IMR-90 (cell line): ENCODE results near the gene PROCR. TPM values are rescaled to one million over a fixed set of nuclear protein-coding genes. Genes with fewer than 3 reads are reported as not detected.
"Not testable (repeated sequence)": the region's sequence is repeated elsewhere in the genome, so short reads cannot be mapped to it uniquely, and the experiment has no call there.

Source experiments
- ATAC-seq: fragments of 200-7000 bp; cut with Tn5 transposase; 2 replicates; pipeline ENCODE4 v1.9.1; 2020; ENCODE audit warnings: low read depth, mild to moderate bottlenecking, moderate library complexity
- BruUV-seq: library from RNA; stranded (reverse); fragments of 400-500 nt; replicated peaks from 2 replicates; lab custom pipeline; 2021; lab: Mats Ljungman, UMichigan
- CTCF ChIA-PET: fragments of 300-600 bp; formaldehyde crosslinking; extraction: SDS; loops from one replicate; lab custom pipeline; 2021; ENCODE audit warnings: antibody characterized with exemption; lab: Yijun Ruan, JAX
- POLR2A ChIA-PET: fragments of 300-600 bp; sonication (Branson Sonifier 250); formaldehyde crosslinking; loops from one replicate; lab custom pipeline; 2022; ENCODE audit warnings: antibody characterized with exemption; ENCODE audit not compliant: unreplicated experiment; lab: Charles Lee
- DNase-seq: peaks from one replicate; pipeline ENCODE4 v3.0.0; 2013
- H2AFZ ChIP-seq: replicated peaks from 2 replicates; pipeline ENCODE3; 2013; ENCODE audit warnings: low read length, mild to moderate bottlenecking; ENCODE audit not compliant: poor library complexity
- H2AK5ac ChIP-seq: 2 replicates; pipeline ENCODE4 v1.6.1; 2013; ENCODE audit warnings: low read depth, low read length, inconsistent platforms
- H2AK9ac ChIP-seq: replicated peaks from 2 replicates; pipeline ENCODE3; 2013; ENCODE audit warnings: mild to moderate bottlenecking, low read depth, low read length, moderate library complexity; ENCODE audit not compliant: poor library complexity
- H2BK120ac ChIP-seq: 2 replicates; pipeline ENCODE4 v1.6.1; 2013; ENCODE audit warnings: low read depth, low read length, inconsistent platforms
- H2BK15ac ChIP-seq: 3 replicates; pipeline ENCODE4 v1.6.1; 2013; ENCODE audit warnings: low read depth, low read length, inconsistent platforms
- H2BK20ac ChIP-seq: 2 replicates; pipeline ENCODE4 v1.6.1; 2013; ENCODE audit warnings: low read depth, mild to moderate bottlenecking, inconsistent platforms, low read length, moderate library complexity
- H2BK5ac ChIP-seq: 2 replicates; pipeline ENCODE4 v1.6.1; 2013; ENCODE audit warnings: mild to moderate bottlenecking, low read depth, low read length, inconsistent platforms; ENCODE audit not compliant: poor library complexity, severe bottlenecking
- H3K14ac ChIP-seq: replicated peaks from 2 replicates; pipeline ENCODE4 v1.6.1; 2013; ENCODE audit warnings: low read depth, low read length, inconsistent platforms
- H3K18ac ChIP-seq: 2 replicates; pipeline ENCODE4 v1.6.1; 2013; ENCODE audit warnings: low read depth, low read length, control low read depth
- H3K23ac ChIP-seq: 2 replicates; pipeline ENCODE4 v1.6.1; 2013; ENCODE audit warnings: low read depth, low read length, inconsistent platforms
- H3K27ac ChIP-seq: 2 replicates; pipeline ENCODE4 v1.5.1; 2013; ENCODE audit warnings: mild to moderate bottlenecking, control low read depth, low read length; ENCODE audit not compliant: insufficient read depth
- H3K27me3 ChIP-seq: 2 replicates; pipeline ENCODE4 v1.6.1; 2013; ENCODE audit warnings: low read length; ENCODE audit not compliant: control insufficient read depth, insufficient read depth
- H3K36me3 ChIP-seq: 2 replicates; pipeline ENCODE4 v1.6.1; 2013; ENCODE audit warnings: low read length, mixed read lengths; ENCODE audit not compliant: control insufficient read depth, insufficient read depth
- H3K4ac ChIP-seq: 2 replicates; pipeline ENCODE4 v1.6.1; 2013; ENCODE audit warnings: low read depth, low read length, inconsistent platforms
- H3K4me1 ChIP-seq: 2 replicates; pipeline ENCODE4 v1.6.1; 2013; ENCODE audit warnings: low read length, mixed read lengths; ENCODE audit not compliant: control insufficient read depth, insufficient read depth
- H3K4me2 ChIP-seq: 2 replicates; pipeline ENCODE4 v1.6.1; 2013; ENCODE audit warnings: low read depth, mild to moderate bottlenecking, control low read depth, low read length, moderate library complexity
- H3K4me3 ChIP-seq: 2 replicates; pipeline ENCODE4 v1.5.1; 2013; ENCODE audit warnings: low read depth, mild to moderate bottlenecking, control low read depth, low read length, moderate library complexity; ENCODE audit not compliant: insufficient read depth
- H3K56ac ChIP-seq: 2 replicates; pipeline ENCODE4 v1.6.1; 2013; ENCODE audit warnings: low read length, inconsistent platforms; ENCODE audit not compliant: insufficient read depth; ENCODE audit errors: extremely low read depth
- H3K79me1 ChIP-seq, 2 experiments: 2 replicates each; pipeline ENCODE4 v1.6.1; 2013; ENCODE audit warnings: low read length in 2 of 2, inconsistent platforms in 1 of 2, low read depth in 1 of 2
- H3K9ac ChIP-seq: 2 replicates; pipeline ENCODE4 v1.6.1; 2013; ENCODE audit warnings: low read depth, low read length, control low read depth
- H3K9me1 ChIP-seq: 2 replicates; pipeline ENCODE4 v1.6.1; 2013; ENCODE audit warnings: low read length, inconsistent platforms; ENCODE audit not compliant: insufficient read depth
- H3K9me3 ChIP-seq: 2 replicates; pipeline ENCODE4 v1.6.1; 2013; ENCODE audit warnings: low read length; ENCODE audit not compliant: control insufficient read depth, insufficient read depth
- H4K20me1 ChIP-seq: 2 replicates; pipeline ENCODE4 v1.6.1; 2013; ENCODE audit warnings: low read length, inconsistent platforms; ENCODE audit not compliant: insufficient read depth
- H4K5ac ChIP-seq: 2 replicates; pipeline ENCODE4 v1.6.1; 2013; ENCODE audit warnings: mild to moderate bottlenecking, low read depth, low read length, control low read depth
- H4K8ac ChIP-seq, 2 experiments: 2 replicates each; pipeline ENCODE4 v1.6.1; 2013; ENCODE audit warnings: low read depth in 2 of 2, low read length in 2 of 2, control low read depth in 1 of 2, inconsistent platforms in 1 of 2
- H4K91ac ChIP-seq: 2 replicates; pipeline ENCODE4 v1.6.1; 2013; ENCODE audit warnings: low read depth, low read length, inconsistent platforms; ENCODE audit not compliant: insufficient read depth
- WGBS, 2 experiments: methylation state at CpG; one replicate each; pipeline versions ENCODE4 v1.1.5 to v1.1.7; 2013; ENCODE audit warnings: missing lambda C conversion rate in 2 of 2; ENCODE audit not compliant: insufficient read length in 1 of 2; ENCODE audit errors: extremely low coverage in 2 of 2; 5-methylcytosine and 5-hydroxymethylcytosine counted together
- dilution Hi-C: fragments of 300-500 bp; cut with HindIII; formaldehyde crosslinking; loops from one replicate; pipeline ENCODE4 v1.14.3; 2018; ENCODE audit warnings: low sequenced_read_pairs; ENCODE audit not compliant: unreplicated experiment
- in situ Hi-C: fragments of 300-500 bp; cut with MboI; formaldehyde crosslinking; loops from 3 replicates; pipeline ENCODE4 v1.14.3; 2019; ENCODE audit warnings: low sequenced_read_pairs, inconsistent platforms, mixed read lengths
- intact Hi-C: fragments of 100-400 bp; cut with micrococcal nuclease; formaldehyde crosslinking; loops from 2 replicates; pipeline ENCODE4 v1.10.0; 2022
- polyA plus RNA-seq, 3 experiments: library from polyadenylated mRNA; depleted of rRNA; stranded (reverse); fragments of >200 nt; gene quantifications; 2 replicates each; pipeline ENCODE4 v1.2.3, GENCODE V29; 2012; ENCODE audit warnings: low replicate concordance in 1 of 3
- total RNA-seq: library from RNA; depleted of rRNA; stranded (reverse); fragments of >200 nt; gene quantifications from 2 replicates; pipeline ENCODE4 v1.2.3, GENCODE V29; 2012

PROCR gene
- total and polyA plus RNA-seq, 2 of the 4 experiments (the other 2 are of a cell fraction): 36.4 to 41.9 TPM

- H3K4me2 ChIP-seq, H3K4me1 ChIP-seq, in situ Hi-C loops, H2AK5ac ChIP-seq, H3K27ac ChIP-seq, H3K4me3 ChIP-seq, H3K27me3 ChIP-seq, CTCF ChIA-PET, H3K9ac ChIP-seq, BruUV-seq, H2BK15ac ChIP-seq, H3K18ac ChIP-seq, DNase-seq, intact Hi-C loops, H3K36me3 ChIP-seq, H3K56ac ChIP-seq, H3K9me1 ChIP-seq, H3K14ac ChIP-seq, ATAC-seq, POLR2A ChIA-PET, H4K5ac ChIP-seq, H2AFZ ChIP-seq, H2BK20ac ChIP-seq, H3K23ac ChIP-seq, H2AK9ac ChIP-seq, H4K8ac ChIP-seq, H4K20me1 ChIP-seq, H2BK5ac ChIP-seq, H3K4ac ChIP-seq, H3K79me1 ChIP-seq, H3K9me3 ChIP-seq, H4K91ac ChIP-seq, H2BK120ac ChIP-seq, dilution Hi-C loops: not testable (repeated sequence)
- 90% methylated on average over 1 of the region's 5 CpGs; no CpG with 5 or more reads in 1 of the 2 experiments for WGBS, 2 experiments
Observed at GRCh38 chr20:35160341-35160740, 11.5 kb upstream of the PROCR start.

DNA sequence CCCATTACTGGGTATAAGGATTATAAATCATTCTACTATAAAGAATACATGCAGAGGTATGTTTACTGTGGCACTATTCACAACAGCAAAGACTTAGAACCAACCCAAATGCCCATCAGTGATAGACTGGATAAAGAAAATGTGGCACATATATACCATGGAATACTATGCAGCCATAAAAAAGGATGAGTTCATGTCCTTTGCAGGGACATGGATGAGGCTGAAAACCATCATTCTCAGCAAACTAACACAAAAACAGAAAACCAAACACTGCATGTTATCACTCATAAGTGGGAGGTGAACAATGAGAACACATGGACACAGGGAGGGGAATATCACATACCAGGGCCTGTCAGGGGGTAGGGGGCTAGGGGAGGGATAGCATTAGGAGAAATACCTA, 7.3 kb upstream of the PROCR start:
- H2AFZ ChIP-seq, H3K4me3 ChIP-seq, H3K9me3 ChIP-seq, H3K14ac ChIP-seq, H3K18ac ChIP-seq, H3K27me3 ChIP-seq, H3K79me1 ChIP-seq, intact Hi-C loops, H2BK15ac ChIP-seq, DNase-seq, H3K4me1 ChIP-seq, H3K4ac ChIP-seq, ATAC-seq, CTCF ChIA-PET, H2BK20ac ChIP-seq, H2AK5ac ChIP-seq, H4K5ac ChIP-seq, H3K9me1 ChIP-seq, dilution Hi-C loops, BruUV-seq, H3K36me3 ChIP-seq, H4K8ac ChIP-seq, POLR2A ChIA-PET, H3K9ac ChIP-seq, H4K91ac ChIP-seq, H3K56ac ChIP-seq, H2BK120ac ChIP-seq, H3K4me2 ChIP-seq, H3K27ac ChIP-seq, H3K23ac ChIP-seq, in situ Hi-C loops, H2BK5ac ChIP-seq, H4K20me1 ChIP-seq, H2AK9ac ChIP-seq: not testable (repeated sequence)
